HepG2 (cell line): ENCODE results near the gene HOTAIR. TPM values are rescaled to one million over a fixed set of nuclear protein-coding genes. Genes with fewer than 3 reads are reported as not detected.
A peak's percentile ranks its signal among the peaks of the same experiment; 100 is the strongest.

Source experiments
- ATAC-seq: fragments of 200-7000 bp; cut with Tn5 transposase; 3 replicates; pipeline ENCODE4 v1.9.1; 2020; ENCODE audit warnings: mild to moderate bottlenecking, moderate library complexity
- BruUV-seq: library from RNA; stranded (reverse); fragments of 400-500 nt; replicated peaks from 2 replicates; lab custom pipeline; 2021; lab: Mats Ljungman, UMichigan
- CTCF ChIA-PET: fragments of 300-600 bp; formaldehyde crosslinking; extraction: SDS; loops from one replicate; lab custom pipeline; 2021; ENCODE audit warnings: low total read pairs, inconsistent platforms, low intra/inter-chr PET ratio; lab: Yijun Ruan, JAX
- POLR2A ChIA-PET: fragments of 350-600 bp; sonication (Branson Sonifier 250); formaldehyde crosslinking; loops from one replicate; lab custom pipeline; 2020; ENCODE audit warnings: antibody characterized with exemption, inconsistent platforms; lab: Yijun Ruan, JAX
- DNase-seq: peaks from one replicate; pipeline ENCODE4 v3.0.0-alpha.2; 2015; ENCODE audit warnings: low spot score
- FAIRE-seq: peaks from 3 replicates; lab custom pipeline; 2011; peaks lifted over from hg19 to GRCh38; lab: Jason Lieb, UNC
- H2AFZ ChIP-seq: one replicate; pipeline ENCODE4 v1.6.1; 2011; ENCODE audit warnings: low read length, inconsistent platforms
- H3K27ac ChIP-seq: fragments of 300-600 bp; 3 replicates; pipeline ENCODE4 v1.8.0; 2011; ENCODE audit warnings: mixed run types, mild to moderate bottlenecking, mixed read lengths, low read length, inconsistent platforms; ENCODE audit not compliant: insufficient read depth; ENCODE audit errors: extremely low read length
- H3K27me3 ChIP-seq, 2 experiments: fragments of 200-600 bp in 1 of 2; 2 replicates in 1 of 2; 3 replicates in 1 of 2; pipeline versions ENCODE4 v1.6.0 to v1.8.0; 2011; ENCODE audit warnings: low read length in 2 of 2, mild to moderate bottlenecking in 2 of 2, moderate library complexity in 2 of 2, inconsistent platforms in 1 of 2; ENCODE audit not compliant: insufficient read depth in 2 of 2, control insufficient read depth in 1 of 2
- H3K36me3 ChIP-seq, 2 experiments: fragments of 200-600 bp in 1 of 2; replicated peaks in 1 of 2; 2 replicates in 1 of 2; 3 replicates in 1 of 2; pipeline versions ENCODE4 v1.5.1 to v1.8.0; 2011; ENCODE audit warnings: low read length in 2 of 2, inconsistent platforms in 1 of 2; ENCODE audit not compliant: insufficient read depth in 2 of 2, control insufficient read depth in 1 of 2
- H3K4me1 ChIP-seq: 2 replicates; pipeline ENCODE4 v1.5.1; 2012; ENCODE audit warnings: low read length, inconsistent platforms; ENCODE audit not compliant: insufficient read depth
- H3K4me2 ChIP-seq: 2 replicates; pipeline ENCODE4 v1.6.0; 2011; ENCODE audit warnings: low read depth, low read length, inconsistent platforms
- H3K4me3 ChIP-seq, 3 experiments: fragments of 200-600 bp in 1 of 3; sonication (generic), shearing (Covaris generic) in 1 of 3; replicated peaks in 1 of 3; 2 replicates each; pipeline ENCODE4 v1.5.1; 2011 to 2016; ENCODE audit warnings: low read length in 3 of 3, inconsistent platforms in 2 of 3, low read depth in 2 of 3, mild to moderate bottlenecking in 2 of 3, control low read depth in 1 of 3, mixed read lengths in 1 of 3; ENCODE audit not compliant: insufficient read depth in 1 of 3
- H3K79me2 ChIP-seq: one replicate; pipeline ENCODE4 v1.6.1; 2011; ENCODE audit warnings: low read length, inconsistent platforms; ENCODE audit not compliant: insufficient read depth
- H3K9ac ChIP-seq: 2 replicates; pipeline ENCODE4 v1.6.0; 2011; ENCODE audit warnings: mild to moderate bottlenecking, low read depth, low read length, inconsistent platforms; ENCODE audit not compliant: insufficient read depth
- H3K9me3 ChIP-seq: 2 replicates; pipeline ENCODE4 v1.5.1; 2012; ENCODE audit warnings: mild to moderate bottlenecking, low read length
- H4K20me1 ChIP-seq: 2 replicates; pipeline ENCODE4 v1.6.0; 2011; ENCODE audit warnings: inconsistent platforms, mild to moderate bottlenecking, low read length, moderate library complexity; ENCODE audit not compliant: insufficient read depth
- CHCHD3 ChIP-seq: sonication (generic); formaldehyde crosslinking; IDR thresholded peaks from 2 replicates; pipeline ENCODE4 v1.8.0; 2022; ENCODE audit warnings: mild to moderate bottlenecking, missing genetic modification reagents, moderate library complexity
- EZH2 ChIP-seq: conservative IDR thresholded peaks from 2 replicates; pipeline ENCODE4 v1.6.1; 2012; ENCODE audit warnings: mild to moderate bottlenecking, low read depth, low read length, moderate library complexity
- HNRNPH1 ChIP-seq: fragments of 200-400 bp; formaldehyde crosslinking; optimal IDR thresholded peaks from 2 replicates; pipeline ENCODE3; 2017; ENCODE audit warnings: mild to moderate bottlenecking, low read depth, low read length
- MEIS2 ChIP-seq: sonication (generic); formaldehyde crosslinking; IDR thresholded peaks from 2 replicates; pipeline ENCODE4 v1.9.0; 2021; ENCODE audit warnings: mild to moderate bottlenecking, missing genetic modification reagents
- MZF1 ChIP-seq: sonication (generic); formaldehyde crosslinking; IDR thresholded peaks from 2 replicates; pipeline ENCODE4 v1.8.1; 2023; ENCODE audit warnings: mild to moderate bottlenecking, missing genetic modification reagents, borderline replicate concordance
- NFE2 ChIP-seq: sonication (generic); formaldehyde crosslinking; IDR thresholded peaks from 2 replicates; pipeline ENCODE4 v1.4.0; 2020; ENCODE audit warnings: missing genetic modification reagents
- ZKSCAN1 ChIP-seq: fragments of 150-350 bp; IDR thresholded peaks from 2 replicates; pipeline ENCODE4 v1.6.1; 2014; ENCODE audit warnings: low read length
- ZNF260 ChIP-seq: sonication (generic); formaldehyde crosslinking; IDR thresholded peaks from 2 replicates; pipeline ENCODE4 v1.4.0; 2020; ENCODE audit warnings: missing genetic modification reagents, low read depth, mild to moderate bottlenecking, borderline replicate concordance
- WGBS: methylation state at CpG from one replicate; pipeline ENCODE4 v1.1.6; 2017; ENCODE audit warnings: low lambda C conversion rate; 5-methylcytosine and 5-hydroxymethylcytosine counted together
- in situ Hi-C: cut with HindIII; loops from 2 replicates; pipeline ENCODE4 v1.10.0; 2017; ENCODE audit warnings: low pct_unique_long_range_greater_than_20kb; ENCODE audit not compliant: extremely low pct_ligation_motif_present
- intact Hi-C: fragments of 100-400 bp; cut with micrococcal nuclease; formaldehyde crosslinking; loops from one replicate; pipeline ENCODE4 v1.10.0; 2022; ENCODE audit not compliant: unreplicated experiment
- polyA plus RNA-seq, 8 experiments: library from polyadenylated mRNA; depleted of rRNA in 3 of 8; stranded (reverse) in 7 of 8; unstranded in 1 of 8; fragments of >200 nt; fragmentation: Illumina TruSeq in 4 of 8; extraction: Trizol in 4 of 8; gene quantifications; 2 replicates each; pipeline versions ENCODE4 v1.2.1 to v1.2.3, GENCODE V29; 2011 to 2016; ENCODE audit warnings: low read depth in 4 of 8, missing spikeins in 1 of 8, mixed read lengths in 1 of 8; ENCODE audit not compliant: insufficient read depth in 1 of 8
- total RNA-seq, 5 experiments: library from RNA; depleted of rRNA; stranded (reverse); fragments of >200 nt; fragmentation: Illumina TruSeq; extraction: Trizol; gene quantifications; 2 replicates each; pipeline ENCODE4 v1.2.3, GENCODE V29; 2016; ENCODE audit warnings: low read depth in 1 of 5

Gene HOTAIR
- total and polyA plus RNA-seq, 2 of the 13 experiments (the other 11 are each of a cell fraction or from before 2014, with no cell fraction given) = not detected

DNA sequence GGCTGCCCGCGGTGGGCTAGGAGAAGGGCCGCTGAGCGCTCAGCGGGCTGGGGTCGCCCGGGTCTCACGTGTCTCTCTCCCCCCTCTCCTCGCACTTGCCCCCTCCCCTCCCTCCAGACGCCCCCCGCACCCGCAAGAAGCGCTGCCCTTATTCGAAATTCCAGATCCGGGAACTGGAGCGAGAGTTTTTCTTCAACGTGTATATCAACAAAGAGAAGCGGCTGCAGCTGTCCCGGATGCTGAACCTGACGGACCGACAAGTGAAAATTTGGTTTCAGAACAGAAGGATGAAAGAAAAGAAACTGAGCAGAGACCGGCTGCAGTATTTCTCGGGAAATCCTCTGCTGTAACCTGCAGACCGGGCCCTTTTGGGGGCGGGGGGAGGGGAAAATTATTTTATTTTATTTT, 314 bp upstream of the HOTAIR start:
- H3K27ac ChIP-seq = no peak overlapping the region

DNA sequence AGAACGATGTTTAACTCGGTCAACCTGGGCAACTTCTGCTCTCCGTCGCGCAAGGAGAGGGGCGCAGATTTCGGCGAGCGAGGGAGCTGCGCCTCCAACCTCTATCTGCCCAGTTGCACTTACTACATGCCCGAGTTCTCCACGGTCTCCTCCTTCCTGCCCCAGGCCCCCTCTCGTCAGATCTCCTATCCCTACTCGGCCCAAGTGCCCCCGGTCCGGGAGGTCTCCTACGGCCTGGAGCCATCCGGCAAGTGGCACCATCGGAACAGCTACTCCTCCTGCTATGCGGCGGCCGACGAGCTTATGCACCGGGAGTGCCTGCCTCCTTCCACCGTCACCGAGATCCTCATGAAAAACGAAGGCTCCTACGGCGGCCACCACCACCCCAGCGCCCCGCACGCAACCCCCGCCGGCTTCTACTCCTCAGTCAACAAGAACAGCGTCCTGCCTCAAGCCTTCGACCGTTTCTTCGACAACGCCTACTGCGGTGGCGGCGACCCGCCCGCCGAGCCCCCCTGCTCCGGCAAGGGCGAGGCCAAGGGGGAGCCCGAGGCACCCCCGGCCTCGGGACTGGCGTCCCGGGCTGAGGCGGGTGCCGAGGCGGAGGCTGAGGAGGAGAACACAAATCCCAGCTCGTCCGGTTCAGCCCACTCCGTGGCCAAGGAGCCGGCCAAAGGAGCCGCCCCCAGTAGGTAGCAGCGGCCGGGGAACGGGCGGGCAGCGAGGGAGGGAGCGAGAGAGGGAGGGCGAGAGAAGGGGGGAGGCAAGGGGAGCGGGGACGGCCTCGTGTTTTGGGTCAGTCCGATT, 1.3 kb downstream of the HOTAIR start:
- Histone ChIP-seq H3K4me1 (peaks cover 26% of the 10 kb centered on the region), H3K4me3 (peak overlapping the region in 1 of 3 experiments; percentile 28; a peak in 1 of 6 replicates), H3K27ac (no peak overlapping the region), H3K4me2 (peak overlapping the region; percentile 70; the same call in 1 of the 2 replicates), H3K36me3 (no peaks in the 10 kb centered on the region), H2AFZ (no peak overlapping the region), H3K79me2 (no peaks in the 10 kb centered on the region), H4K20me1 (no peaks in the 10 kb centered on the region), H3K27me3 (peaks cover 12 to 92% of the 10 kb centered on the region in 2 experiments), H3K9me3 (no peaks in the 10 kb centered on the region), H3K9ac (no peak overlapping the region)
- POLR2A ChIA-PET = no interaction called here
- in situ Hi-C loops = no loop called here
- FAIRE-seq (no peak), ATAC-seq (no peak), DNase-seq (no peak)
- CTCF ChIA-PET = no interaction called here
- intact Hi-C loops = no loop called here
- 30% methylated on average over 63 of the region's 71 CpGs for WGBS
- BruUV-seq = no TSS peak
- TF ChIP-seq EZH2 (peak; percentile 91), MEIS2 (CRISPR knock-in tag) (no peak)

More for the DNA sequence above, 314 bp upstream of the HOTAIR start:
- WGBS = 84% methylated on average over 18 of the region's 25 CpGs
- no peak overlapping the region for H2AFZ ChIP-seq
- DNase-seq = no peak
- in situ Hi-C loops (no loop called here), intact Hi-C loops (no loop called here)
- BruUV-seq = no TSS peak
- no peaks in the 10 kb centered on the region for H4K20me1 ChIP-seq
- no peaks in the 10 kb centered on the region for H3K9me3 ChIP-seq
- H3K4me3 ChIP-seq = no peak overlapping the region
- H3K4me2 ChIP-seq = no peak overlapping the region
- no peaks in the 10 kb centered on the region for H3K79me2 ChIP-seq
- no peaks in the 10 kb centered on the region for H3K36me3 ChIP-seq
- peaks cover 42% of the 10 kb centered on the region for H3K4me1 ChIP-seq
- CTCF ChIA-PET = no interaction called here
- TF ChIP-seq HNRNPH1 = no peak
- TF ChIP-seq ZKSCAN1 = no peak
- TF ChIP-seq ZNF260 (CRISPR knock-in tag) = no peak
- no peak for TF ChIP-seq CHCHD3 (CRISPR knock-in tag)
- no peak for TF ChIP-seq NFE2 (CRISPR knock-in tag)
- TF ChIP-seq MZF1 = no peak
- TF ChIP-seq, all 625 proteins: peak for 0
- H3K27me3 ChIP-seq = peaks cover 3 to 89% of the 10 kb centered on the region in 2 experiments; a peak in 4 of 5 replicates
- H3K9ac ChIP-seq = no peak overlapping the region
- FAIRE-seq (no peak), ATAC-seq (no peak)
- POLR2A ChIA-PET = no interaction called here
